Choroid plexus epithelial cell (primary cell): ENCODE data around the gene MDM4.
"Not testable (repeated sequence)": the region's sequence is repeated elsewhere in the genome, so short reads cannot be mapped to it uniquely, and the experiment has no call there.

Source experiments
- DNase-seq: peaks from one replicate; pipeline ENCODE4 v3.0.0-alpha.2; 2010; ENCODE audit warnings: low read depth
- H3K4me3 ChIP-seq: 2 replicates; pipeline ENCODE4 v1.5.1; 2011; ENCODE audit warnings: low read depth, mild to moderate bottlenecking, control low read depth, low read length, moderate library complexity
- CTCF ChIP-seq: conservative IDR thresholded peaks from 2 replicates; pipeline ENCODE4 v1.5.1; 2011; ENCODE audit warnings: low read depth, mild to moderate bottlenecking, control low read depth, inconsistent platforms, low read length, moderate library complexity

The MDM4 gene

GRCh38 chr1:204520834-204521709 lies 4.9 kb downstream of the MDM4 start:
- peak; percentile 86 for DNase-seq
- no peak overlapping the region for H3K4me3 ChIP-seq
- no peak for TF ChIP-seq CTCF

- DNase-seq, H3K4me3 ChIP-seq: not testable (repeated sequence)
Observed at GRCh38 chr1:204521941-204522521, 5.8 kb downstream of the MDM4 start.

- H3K4me3 ChIP-seq = no peak overlapping the region
- no peak for DNase-seq
- TF ChIP-seq CTCF = no peak
Observed at GRCh38 chr1:204523605-204524215, 7.5 kb downstream of the MDM4 start.

- H3K4me3 ChIP-seq = no peak overlapping the region
- DNase-seq = no peak
- TF ChIP-seq CTCF = no peak
Observed at GRCh38 chr1:204524986-204525385, 8.8 kb downstream of the MDM4 start.

GRCh38 chr1:204528241-204528640 lies 12.0 kb downstream of the MDM4 start:
- DNase-seq = no peak
- no peak overlapping the region for H3K4me3 ChIP-seq
- no peak for TF ChIP-seq CTCF

GRCh38 chr1:204528677-204529076 lies 12.5 kb downstream of the MDM4 start:
- no peak overlapping the region for H3K4me3 ChIP-seq
- no peak for TF ChIP-seq CTCF
- DNase-seq = no peak

- TF ChIP-seq CTCF = peak; percentile 25
- DNase-seq = no peak
- H3K4me3 ChIP-seq = no peak overlapping the region
Observed at GRCh38 chr1:204529371-204529895, 13.2 kb downstream of the MDM4 start.
